HG02981 (cell line): ENCODE results near the gene FAM107A.
A peak's percentile ranks its signal among the peaks of the same experiment; 100 is the strongest.
"Not testable (repeated sequence)": the region's sequence is repeated elsewhere in the genome, so short reads cannot be mapped to it uniquely, and the experiment has no call there.

ENCODE experiments used
- ATAC-seq: cut with Tn5 transposase; IDR thresholded peaks from one replicate; pipeline ENCODE4 v1.9.1; 2021; ENCODE audit warnings: mild to moderate bottlenecking, moderate library complexity; ENCODE audit not compliant: unreplicated experiment

Gene FAM107A

DNA sequence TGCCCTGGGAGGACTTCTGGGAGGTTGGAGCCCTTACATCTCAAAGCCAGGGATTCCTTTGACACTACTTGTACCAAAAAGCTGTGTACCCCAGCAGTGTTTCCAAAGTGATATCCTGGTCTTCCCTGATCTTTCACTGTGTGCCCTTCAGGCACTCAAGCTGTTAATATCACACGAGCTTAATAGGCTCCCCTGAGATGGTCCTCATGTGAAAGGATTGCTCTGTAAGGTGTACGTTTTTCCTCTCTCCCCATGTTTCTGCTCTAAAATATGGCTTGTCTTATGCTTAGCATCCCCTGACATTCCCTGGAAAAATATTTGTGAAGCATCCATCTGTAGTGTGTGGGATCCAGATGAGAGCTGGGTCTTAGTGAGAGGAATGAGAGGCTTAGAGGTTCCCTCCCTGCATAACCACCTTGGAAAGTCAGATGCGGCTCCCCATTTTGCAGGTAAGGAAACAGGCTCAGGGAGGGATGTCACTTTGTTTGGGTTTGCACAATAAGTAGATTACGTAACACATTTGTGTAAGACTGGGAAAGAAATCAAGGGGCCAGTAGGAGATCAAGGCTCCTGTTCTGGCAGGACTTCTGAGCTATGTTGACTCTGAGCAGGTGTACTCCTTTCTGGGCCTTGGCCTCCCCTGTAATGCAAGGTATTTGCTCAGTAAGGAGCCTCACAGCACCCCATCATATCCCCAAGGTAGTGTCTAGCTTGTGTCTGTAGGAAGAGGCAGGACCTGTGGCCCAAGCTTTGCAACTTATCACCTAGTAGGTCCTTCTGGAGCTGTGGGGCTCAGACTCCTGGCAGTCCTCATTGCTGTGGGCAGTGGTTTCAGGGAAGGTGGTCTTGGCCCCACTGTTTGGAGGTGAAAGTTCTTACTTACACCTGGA lies 39.5 kb downstream of the FAM107A start:
- ATAC-seq, result no peak

- no peak for ATAC-seq
Observed at GRCh38 chr3:58536501-58537411, 40.4 kb downstream of the FAM107A start, which contains the start of gene ACOX2. TSS of gene ACOX2 (minus strand) at chr3:58537190. CDS start at chr3:58535106, 2,084 bp downstream.

GRCh38 chr3:58535531-58536500 lies 41.4 kb downstream of the FAM107A start:
- ATAC-seq, result no peak

DNA sequence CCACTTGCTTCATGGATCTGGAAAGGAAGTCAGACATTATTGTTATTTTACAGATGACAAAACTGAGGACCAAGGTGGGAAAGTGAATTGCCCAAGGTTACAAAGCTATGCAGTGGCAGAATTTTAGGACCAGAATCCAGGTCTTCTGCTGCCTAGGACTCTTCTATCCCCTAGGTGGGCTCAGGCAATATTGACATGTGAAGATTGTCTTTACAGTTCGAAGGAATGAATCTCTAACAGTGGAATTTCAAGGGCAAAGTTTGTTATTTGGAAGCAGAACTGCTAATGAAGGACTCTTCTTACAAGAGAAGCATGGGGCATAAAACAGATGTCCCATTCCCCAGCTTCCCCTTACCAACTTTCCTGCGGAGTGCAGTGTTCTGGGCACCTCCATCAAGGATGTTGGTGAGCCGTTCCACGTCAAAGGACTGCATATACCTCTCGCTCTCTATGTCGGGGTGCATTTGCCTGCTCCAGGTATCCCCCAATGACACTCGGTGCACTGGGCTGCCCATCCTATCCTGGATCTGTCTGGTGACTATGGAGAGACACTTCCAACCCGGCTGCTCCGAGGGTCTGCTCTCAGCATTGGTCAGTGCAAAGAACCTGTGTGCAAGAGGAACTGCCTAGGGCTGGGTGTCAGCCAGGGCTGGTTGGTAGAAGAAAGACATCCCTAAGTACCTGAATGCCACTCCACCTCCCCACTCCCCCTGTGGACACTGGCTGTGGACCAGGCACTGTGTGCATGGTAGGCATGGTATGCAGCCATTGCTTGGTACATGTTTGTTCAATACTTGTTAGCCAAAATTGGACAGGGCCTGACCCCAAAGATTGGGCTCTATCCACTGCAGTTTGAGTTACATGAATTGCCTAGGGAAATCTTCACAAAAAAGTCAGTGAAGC lies 42.3 kb downstream of the FAM107A start:
- no peak for ATAC-seq

DNA sequence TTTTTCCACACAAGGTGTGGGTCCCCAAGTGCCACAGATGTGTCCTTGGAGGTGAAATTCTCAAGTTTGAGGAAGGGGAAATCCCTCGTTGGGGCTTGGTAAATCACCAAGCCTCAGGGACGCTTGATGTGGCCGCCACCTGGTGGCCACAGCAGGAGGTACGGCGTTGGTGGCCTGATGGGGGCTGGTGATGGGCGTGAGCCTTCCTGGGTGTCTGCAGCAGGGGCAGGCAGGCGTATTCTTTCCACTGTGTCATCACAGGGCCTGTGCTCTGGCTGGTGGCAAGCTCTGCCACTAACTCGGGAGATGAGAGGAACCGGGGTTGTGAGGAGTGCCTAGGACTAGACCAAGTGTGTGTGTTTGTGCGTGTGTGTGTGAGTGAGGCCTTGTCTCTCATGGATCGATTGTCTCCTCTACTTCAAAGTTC lies 44.4 kb downstream of the FAM107A start:
- peak; percentile 91 for ATAC-seq

- ATAC-seq, result no peak
Observed at GRCh38 chr3:58531956-58532355, 45.2 kb downstream of the FAM107A start.

- ATAC-seq, result no peak
Observed at GRCh38 chr3:58531555-58531954, 45.6 kb downstream of the FAM107A start.

DNA sequence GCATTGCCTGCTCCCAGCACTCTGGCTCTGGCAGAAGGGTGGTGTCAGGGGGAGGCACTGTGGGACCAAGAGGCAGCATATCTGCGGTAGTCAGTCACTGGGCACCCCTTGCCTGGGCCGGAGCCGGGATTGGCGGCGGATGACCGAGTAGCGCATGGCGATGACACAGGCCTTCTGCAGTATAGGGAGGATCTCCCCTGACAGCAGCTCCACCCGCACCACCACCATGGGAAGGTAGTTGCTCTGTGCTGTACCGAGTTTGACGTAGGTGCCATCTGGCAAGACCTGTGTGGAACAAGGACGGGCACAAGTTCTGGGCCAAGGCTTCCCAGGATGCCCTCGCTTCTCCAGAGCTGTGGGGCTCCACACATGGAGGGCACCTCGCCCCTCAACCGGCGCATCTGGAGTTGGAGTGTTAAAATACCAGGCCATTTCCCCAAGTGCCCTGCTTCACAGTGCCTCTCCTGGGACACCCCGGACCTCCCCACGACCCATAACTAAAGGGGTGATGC lies 46.8 kb downstream of the FAM107A start:
- ATAC-seq, result no peak

- ATAC-seq, result no peak
Observed at GRCh38 chr3:58529516-58530353, 47.5 kb downstream of the FAM107A start.

- no peak for ATAC-seq
Observed at GRCh38 chr3:58528629-58529028, 48.6 kb downstream of the FAM107A start.

GRCh38 chr3:58527440-58527839 lies 49.8 kb downstream of the FAM107A start:
- ATAC-seq, result not testable (repeated sequence)

- no peak for ATAC-seq
Observed at GRCh38 chr3:58526515-58526957, 50.7 kb downstream of the FAM107A start.

- no peak for ATAC-seq
Observed at GRCh38 chr3:58524326-58524888, 52.8 kb downstream of the FAM107A start.

- no peak for ATAC-seq
Observed at GRCh38 chr3:58522759-58523425, 54.3 kb downstream of the FAM107A start.

DNA sequence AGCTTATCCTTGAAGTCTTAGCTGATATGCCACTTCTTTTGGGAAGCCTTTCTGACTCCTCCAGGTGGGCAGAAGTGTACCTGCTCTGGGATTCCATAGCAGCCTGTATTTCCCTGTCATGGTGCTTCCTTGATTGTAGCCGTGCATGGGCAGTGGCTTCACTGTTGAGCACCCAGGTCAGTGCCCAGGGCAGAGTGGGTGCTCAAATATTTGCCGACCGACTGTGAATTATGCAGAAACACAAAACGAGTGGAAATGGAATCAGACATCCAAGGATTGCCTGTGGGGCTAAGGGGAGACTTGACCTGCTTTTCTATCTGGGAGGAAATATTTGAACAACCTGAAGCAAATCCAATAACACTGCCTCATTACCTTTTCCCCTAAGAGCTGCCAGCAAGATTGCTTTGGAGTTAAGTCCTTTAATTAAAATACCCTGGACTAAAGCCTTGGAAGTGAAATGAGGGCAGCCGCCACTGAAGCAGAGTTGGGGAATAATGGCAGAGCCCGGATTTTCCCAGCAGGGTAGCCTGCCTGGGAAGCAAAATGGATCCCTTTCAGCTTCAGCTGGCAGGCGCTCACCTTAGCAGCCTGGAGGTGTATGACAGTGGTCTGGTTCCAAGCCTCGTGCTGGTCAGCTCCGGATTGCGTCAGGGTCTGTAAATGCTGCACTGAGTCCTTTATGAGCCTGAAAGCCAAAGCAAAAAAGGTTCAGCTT lies 55.1 kb downstream of the FAM107A start:
- no peak for ATAC-seq

GRCh38 chr3:58521336-58521670 lies 55.9 kb downstream of the FAM107A start:
- ATAC-seq, result no peak
